GM18951 (cell line): ENCODE measurements around the gene ITGA2B.
"Not testable (repeated sequence)": the region's sequence is repeated elsewhere in the genome, so short reads cannot be mapped to it uniquely, and the experiment has no call there.

Experiments used
- POLR2A ChIP-seq: IDR thresholded peaks from 4 replicates; pipeline ENCODE4 v1.6.1; 2011; ENCODE audit warnings: mild to moderate bottlenecking; ENCODE audit not compliant: insufficient read length, insufficient read depth; ENCODE audit errors: extremely low read depth
- in situ Hi-C: fragments of 300-500 bp; cut with MboI; formaldehyde crosslinking; loops from one replicate; pipeline ENCODE4 v1.12.0; 2022; ENCODE audit warnings: low sequenced_read_pairs, mixed read lengths, inconsistent platforms; ENCODE audit not compliant: unreplicated experiment

The ITGA2B gene

DNA sequence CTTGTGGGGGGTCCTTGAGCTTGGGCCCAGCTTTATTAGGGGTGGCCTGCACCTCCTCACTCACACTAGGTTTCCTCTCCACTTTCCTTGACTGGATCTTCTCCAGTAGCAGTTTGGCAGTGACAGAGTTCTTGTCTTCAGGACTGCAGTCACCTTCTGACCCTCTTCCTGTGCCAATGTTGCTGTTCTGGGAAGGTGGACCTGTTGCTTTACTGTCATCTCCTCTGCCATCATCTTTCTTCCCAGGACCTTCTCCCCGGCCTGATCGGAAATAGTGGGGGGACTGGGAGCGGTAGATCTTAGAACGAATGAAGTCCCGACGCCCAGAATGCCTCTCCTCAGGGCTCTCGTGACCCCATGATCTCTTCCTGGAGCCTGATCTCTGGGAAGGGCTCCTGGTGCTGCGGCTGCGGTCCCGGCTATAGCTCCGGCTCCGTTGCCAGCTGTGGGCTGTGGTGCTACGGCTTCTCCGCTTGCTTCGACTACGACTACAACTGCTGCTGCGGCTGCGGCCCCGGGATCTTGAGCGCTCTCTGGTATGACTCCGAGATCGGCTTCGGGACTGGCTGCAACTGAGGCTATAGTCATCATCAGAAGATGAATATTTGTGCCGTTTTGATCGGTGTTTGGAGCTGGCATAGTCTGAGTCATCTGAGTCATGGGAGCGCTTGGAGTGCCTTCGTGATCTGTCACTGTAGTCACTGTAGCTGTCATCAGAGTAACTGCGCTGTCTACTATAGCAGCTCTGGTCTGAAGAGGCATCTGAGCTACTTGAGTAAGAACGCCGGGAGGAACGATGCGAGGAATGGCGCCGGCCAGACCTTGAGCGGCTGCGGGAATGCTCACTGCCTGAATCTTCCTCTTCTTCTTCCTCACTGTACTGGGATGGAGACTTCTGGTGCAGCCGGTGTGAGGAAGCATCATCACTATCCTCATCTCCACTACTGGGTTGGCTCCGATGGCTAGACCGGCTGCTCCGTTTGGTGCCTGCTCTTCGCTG is 9.5 kb upstream of the ITGA2B start:
- no peak for TF ChIP-seq POLR2A
- in situ Hi-C loops = no loop called here

DNA sequence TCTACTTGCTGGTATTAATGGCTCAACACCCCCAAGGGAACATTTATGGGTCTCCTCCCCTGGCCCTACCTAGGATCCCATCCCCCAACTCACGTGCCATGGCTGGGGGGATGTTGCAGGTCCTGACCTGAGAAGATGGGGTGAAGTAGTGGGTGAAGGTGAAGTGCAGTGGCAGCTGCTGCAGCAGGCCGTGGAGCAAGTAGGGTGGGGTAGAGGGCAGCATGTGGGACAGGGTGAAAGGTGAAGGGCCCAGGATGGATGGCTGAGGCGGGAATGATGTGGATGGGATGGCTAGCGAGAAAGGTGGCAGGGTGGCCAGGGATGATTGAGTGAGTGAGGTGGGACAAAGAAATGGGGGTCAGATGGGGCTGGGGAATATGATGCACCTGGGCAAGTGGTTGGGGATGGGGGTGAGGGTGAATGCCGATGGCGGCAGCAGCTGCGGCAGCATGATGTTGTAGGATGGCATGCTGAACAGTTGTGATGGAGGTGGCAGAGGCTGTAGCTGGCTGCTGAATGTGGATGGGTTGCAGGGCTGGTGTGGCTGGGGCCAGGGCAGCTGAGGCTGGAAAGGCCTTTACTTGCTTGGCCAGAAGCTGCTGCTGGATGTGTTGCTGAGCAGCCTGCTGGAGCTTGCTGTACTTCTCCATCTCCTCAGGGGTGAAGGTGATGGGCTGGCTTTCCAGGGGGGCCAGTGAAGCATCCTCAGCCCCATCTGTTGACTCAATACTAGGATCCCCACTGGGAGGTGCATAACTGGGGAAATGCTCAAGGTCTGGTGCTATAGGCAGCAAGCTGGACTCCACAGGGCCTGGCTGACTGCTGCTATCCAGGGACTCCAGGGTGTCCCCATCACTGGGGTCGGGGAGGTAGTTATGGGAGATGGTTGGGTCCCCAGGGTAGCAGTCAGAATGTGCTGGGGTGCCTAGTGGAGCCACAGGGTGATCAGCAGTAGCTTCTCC is 8.3 kb upstream of the ITGA2B start:
- in situ Hi-C loops = no loop called here
- TF ChIP-seq POLR2A = no peak

GRCh38 chr17:44396946-44397345 is 7.5 kb upstream of the ITGA2B start:
- TF ChIP-seq POLR2A = no peak
- in situ Hi-C loops = no loop called here

DNA sequence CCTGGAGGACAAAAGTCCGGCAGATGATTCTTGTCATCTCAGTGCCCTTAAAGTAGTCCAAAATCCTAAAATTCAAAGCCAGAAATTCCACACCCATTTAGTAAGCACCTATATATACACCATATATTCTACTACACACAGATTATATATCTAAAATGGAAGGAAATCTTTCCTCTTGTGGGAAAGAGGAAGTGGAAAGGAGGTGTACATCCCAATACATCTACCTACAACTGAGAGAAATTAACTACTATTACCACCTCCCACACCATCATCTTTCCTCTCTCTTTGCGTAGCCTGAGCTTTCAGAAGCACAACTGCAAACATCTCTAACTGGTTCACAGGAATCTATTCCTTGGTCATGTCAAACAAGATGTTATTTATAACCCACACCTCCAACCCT is 5.4 kb upstream of the ITGA2B start:
- TF ChIP-seq POLR2A = no peak
- in situ Hi-C loops = no loop called here

- in situ Hi-C loops = not testable (repeated sequence)
These were observed 4.7 kb upstream of the ITGA2B start for GRCh38 chr17:44394112-44394511.

DNA sequence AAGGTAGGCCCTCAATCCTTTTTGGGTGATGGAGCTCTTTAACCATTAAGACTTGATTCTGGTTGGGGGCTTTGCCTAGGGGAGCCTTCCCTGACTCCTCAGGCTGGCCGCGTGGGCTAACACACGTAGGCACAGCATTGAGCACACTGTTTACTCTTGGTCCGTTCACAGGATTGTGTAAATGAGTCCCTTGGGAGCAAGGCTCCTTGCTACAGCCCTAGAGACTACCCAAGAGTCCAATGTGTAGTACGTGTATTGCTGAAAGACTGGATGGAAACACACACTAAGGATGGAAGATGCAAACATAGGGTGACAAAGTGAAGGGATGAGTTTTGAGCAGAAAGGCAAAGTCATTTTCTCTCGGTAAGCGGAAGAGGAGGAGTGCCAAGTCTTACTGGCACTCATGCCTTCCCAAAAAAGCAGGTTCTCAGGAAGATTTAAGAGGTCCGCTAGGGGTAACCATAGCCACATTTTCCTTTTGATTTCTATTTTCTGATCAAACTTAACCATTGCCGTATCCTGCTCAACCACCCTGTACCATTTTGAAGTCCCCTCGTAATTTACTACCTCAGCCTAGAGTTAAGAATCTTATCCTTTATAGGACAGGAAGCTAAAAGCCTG is 911 bp upstream of the ITGA2B start:
- in situ Hi-C loops = no loop called here
- no peak for TF ChIP-seq POLR2A

- in situ Hi-C loops = no loop called here
- TF ChIP-seq POLR2A = no peak
These were observed 314 bp upstream of the ITGA2B start for GRCh38 chr17:44389723-44390202.

GRCh38 chr17:44387804-44388203 is 1.6 kb downstream of the ITGA2B start:
- in situ Hi-C loops = no loop called here
- no peak for TF ChIP-seq POLR2A

DNA sequence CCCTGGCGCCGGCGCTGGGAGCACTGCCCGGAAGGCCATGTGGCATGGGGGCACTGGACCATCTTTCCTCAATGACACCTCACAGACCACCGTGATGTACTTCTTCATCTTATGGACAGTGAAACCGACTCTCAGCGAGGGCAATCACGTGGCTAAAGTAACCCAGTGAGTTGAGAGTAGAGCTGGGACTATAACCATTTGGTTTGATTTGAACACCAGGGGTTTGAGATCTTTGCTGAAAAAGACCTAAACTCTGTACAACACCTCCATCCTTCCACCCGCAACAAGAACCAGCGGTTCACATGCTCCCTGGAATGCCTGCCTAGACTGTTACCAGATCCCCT is 3.3 kb downstream of the ITGA2B start:
- in situ Hi-C loops = no loop called here
- no peak for TF ChIP-seq POLR2A

GRCh38 chr17:44385287-44386181 is 3.9 kb downstream of the ITGA2B start:
- no peak for TF ChIP-seq POLR2A
- in situ Hi-C loops = no loop called here

DNA sequence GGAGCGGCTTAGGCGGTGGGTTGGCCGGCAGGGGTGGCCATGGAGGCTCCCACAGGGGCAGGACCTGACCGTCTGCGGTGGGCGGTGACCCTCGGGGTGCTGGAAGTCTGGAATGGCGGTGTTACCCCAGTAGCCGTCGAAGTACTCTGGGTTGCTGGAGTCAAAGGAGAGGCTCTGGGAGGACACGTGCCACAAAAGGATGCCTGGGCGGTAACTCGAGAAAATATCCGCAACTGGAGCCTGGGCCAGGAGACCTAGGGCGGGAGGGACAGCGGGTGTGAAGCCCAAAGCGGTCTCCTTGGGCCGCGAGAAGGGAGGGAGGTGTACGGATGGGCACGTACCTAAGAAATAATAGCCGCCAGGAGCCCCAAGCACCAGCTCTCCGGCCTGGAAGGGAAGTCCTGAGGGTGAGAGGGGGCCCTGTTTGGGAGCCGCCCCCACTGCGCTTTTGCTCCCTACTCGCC is 4.6 kb downstream of the ITGA2B start:
- no peak for TF ChIP-seq POLR2A
- in situ Hi-C loops = no loop called here

DNA sequence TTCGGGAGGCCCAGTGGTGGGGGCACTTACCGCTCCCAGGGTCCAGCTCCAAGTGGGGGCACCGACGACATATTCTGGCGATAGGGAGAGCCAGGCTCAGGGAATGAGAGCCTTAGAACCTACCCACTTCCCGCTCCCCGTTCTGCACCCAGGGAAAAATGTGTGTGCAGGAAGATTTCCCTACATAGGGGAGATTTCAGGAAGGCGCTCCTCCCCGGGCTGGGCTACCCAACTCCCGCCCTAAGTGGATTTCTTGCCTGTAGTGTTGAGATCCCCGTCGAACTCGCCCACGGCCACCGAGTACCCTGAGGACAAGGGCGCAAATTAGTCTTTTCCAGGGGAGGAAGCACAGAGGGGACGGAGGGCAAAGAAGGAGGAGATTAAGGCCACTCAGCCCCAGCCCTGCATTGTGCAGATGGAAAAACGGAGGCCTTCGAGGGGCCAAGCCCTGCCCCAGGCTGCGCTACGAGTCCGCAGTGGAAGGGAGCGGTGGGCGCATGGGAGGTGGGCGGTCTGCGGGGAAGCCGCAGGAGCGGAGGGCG is 5.1 kb downstream of the ITGA2B start:
- in situ Hi-C loops = no loop called here
- TF ChIP-seq POLR2A = no peak
